HG03095 (cell line): ENCODE results near the gene TADA3.

Experiments
- ATAC-seq: cut with Tn5 transposase; IDR thresholded peaks from one replicate; pipeline ENCODE4 v1.9.1; 2021; ENCODE audit warnings: moderate library complexity; ENCODE audit not compliant: unreplicated experiment

The TADA3 gene

GRCh38 chr3:9762871-9763270 is 29.4 kb downstream of the TADA3 start:
- ATAC-seq, result no peak

GRCh38 chr3:9761919-9762318 is 30.4 kb downstream of the TADA3 start:
- no peak for ATAC-seq

DNA sequence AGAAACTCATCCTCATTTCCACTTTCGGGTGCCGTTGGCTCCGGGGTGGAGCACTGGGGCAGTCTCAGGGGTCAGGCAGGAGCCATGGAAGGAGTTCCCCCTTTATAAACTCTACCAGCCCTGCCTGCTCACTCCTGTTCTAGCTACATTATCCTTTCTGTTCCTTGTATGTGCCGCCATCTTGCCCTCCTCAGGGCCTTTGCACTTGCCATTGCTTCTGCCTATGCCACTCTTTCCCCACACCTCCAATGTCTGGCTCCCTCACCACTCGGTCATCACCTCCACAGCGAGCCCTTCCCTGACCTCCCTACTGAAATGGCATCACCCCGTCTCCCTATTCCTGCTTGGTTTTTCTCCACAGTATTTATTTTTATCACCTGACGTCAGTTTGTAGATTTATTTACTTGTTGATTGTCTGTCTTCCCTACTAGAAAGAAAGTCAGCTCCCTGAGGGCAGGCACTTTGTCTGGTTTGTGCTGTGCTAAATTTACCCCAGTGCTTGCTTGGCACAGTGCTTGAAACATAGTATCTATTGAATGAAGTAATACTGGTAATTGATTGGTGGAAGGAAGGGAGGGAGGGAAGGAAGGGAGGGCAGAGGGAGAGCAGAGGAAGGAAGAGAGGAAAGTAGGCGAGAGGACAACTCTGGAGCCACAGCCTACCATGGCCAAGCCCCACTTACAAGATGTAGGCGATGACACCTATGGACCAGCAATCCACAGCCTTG is 31.3 kb downstream of the TADA3 start:
- ATAC-seq, result no peak

DNA sequence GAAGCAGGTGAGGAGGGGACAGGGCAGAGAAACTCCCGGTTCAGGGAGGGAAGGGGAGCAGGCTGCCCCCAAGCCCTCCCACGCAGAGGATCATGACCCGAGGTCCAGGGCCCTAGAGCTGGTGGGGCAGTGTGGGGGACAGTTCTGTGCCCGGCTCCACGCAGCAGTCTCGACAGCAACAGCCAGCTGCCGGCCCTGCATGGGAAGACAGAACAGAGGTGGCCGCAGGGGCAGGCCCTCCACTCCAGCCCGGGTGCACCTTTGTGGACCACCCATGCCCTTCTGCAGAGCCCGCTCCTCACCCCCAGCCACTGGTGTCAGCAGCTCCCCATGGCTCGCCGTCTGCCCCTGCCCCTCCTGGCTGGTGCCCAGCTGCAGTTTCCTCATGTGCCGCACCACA is 34.8 kb downstream of the TADA3 start:
- ATAC-seq, result no peak

GRCh38 chr3:9754678-9755077 is 37.6 kb downstream of the TADA3 start:
- no peak for ATAC-seq

- ATAC-seq, result no peak
Observed at GRCh38 chr3:9750556-9751411, 41.5 kb downstream of the TADA3 start.

DNA sequence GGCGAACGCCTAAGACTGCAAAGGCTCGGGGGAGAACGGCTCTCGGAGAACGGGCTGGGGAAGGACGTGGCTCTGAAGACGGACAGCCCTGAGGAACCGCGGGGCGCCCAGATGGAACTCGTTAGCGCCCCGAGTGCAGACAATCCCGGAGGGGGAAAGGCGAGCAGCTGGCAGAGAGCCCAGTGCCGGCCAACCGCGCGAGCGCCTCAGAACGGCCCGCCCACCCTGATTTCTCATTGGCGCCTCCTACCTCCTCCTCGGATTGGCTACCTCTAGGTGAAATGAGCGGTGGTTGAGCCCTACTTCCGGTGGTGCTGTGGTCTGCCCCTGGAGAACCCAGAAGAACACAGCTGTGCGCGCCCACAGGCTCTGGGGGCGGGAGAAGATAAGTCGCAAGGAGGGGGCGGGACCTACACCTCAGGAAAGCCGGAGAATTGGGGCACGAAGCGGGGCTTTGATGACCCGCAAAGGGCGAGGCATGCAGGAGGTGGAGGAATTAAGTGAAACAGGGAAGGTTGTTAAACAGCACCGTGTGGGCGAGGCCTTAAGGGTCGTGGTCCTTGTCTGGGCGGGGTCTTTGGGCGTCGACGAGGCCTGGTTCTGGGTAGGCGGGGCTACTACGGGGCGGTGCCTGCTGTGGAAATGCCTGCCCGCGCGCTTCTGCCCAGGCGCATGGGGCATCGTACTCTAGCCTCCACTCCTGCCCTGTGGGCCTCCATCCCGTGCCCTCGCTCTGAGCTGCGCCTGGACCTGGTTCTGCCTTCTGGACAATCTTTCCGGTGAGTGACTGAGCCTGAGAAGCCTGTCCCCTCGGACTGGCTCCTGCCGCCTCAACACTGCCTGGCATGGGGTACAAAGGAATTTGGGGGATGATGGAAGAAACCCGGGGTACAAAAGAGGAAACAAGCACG is 42.4 kb downstream of the TADA3 start, which contains the start of gene OGG1:
Gene OGG1, plus strand, starts transcription at position 308 of the 911 bp plus-strand sequence. Its CDS starts 335 bp downstream, at position 643.
- peak; percentile 91 for ATAC-seq

GRCh38 chr3:9749296-9749644 is 43.0 kb downstream of the TADA3 start:
- no peak for ATAC-seq

DNA sequence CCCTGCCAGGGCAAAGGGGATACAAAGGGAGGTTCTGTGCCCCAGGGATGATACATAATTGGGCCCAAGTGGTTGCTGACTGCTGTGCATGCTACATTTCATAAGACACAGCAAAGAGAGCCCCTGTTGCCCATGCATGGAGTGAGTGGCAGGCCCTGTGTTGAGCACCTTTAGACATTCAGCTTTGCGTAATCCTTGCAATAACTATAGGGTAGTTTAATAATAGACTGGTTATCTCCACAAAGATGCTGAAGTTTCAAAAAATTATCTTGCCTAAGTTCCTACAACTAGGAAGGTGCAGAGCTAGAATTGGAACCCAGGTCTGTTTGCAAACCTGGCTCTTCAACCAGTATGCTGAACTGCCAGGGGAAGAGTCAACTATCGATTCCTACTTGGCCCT is 44.2 kb downstream of the TADA3 start:
- no peak for ATAC-seq

- ATAC-seq, result no peak
Observed at GRCh38 chr3:9747267-9747666, 45.0 kb downstream of the TADA3 start.

- ATAC-seq, result no peak
Observed at GRCh38 chr3:9746330-9746729, 45.9 kb downstream of the TADA3 start.

DNA sequence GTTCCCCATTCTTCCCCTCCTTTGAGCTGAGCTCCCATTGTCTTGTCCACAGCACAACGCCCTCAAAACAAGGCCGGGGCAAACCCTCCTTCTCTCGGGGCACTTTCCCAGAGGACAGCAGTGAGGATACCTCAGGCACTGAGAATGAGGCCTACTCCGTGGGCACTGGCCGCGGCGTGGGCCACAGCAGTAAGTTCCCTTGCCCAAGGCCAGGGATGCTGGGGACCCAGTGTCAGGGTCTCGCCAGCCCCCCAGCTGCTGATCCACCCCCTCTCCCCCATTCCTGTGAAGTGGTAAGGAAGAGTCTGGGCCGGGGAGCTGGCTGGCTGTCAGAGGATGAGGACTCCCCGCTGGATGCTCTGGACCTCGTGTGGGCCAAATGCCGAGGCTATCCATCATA is 46.8 kb downstream of the TADA3 start:
- ATAC-seq, result no peak

- no peak for ATAC-seq
Observed at GRCh38 chr3:9744162-9744561, 48.1 kb downstream of the TADA3 start.

GRCh38 chr3:9743548-9743947 is 48.7 kb downstream of the TADA3 start:
- ATAC-seq, result no peak

DNA sequence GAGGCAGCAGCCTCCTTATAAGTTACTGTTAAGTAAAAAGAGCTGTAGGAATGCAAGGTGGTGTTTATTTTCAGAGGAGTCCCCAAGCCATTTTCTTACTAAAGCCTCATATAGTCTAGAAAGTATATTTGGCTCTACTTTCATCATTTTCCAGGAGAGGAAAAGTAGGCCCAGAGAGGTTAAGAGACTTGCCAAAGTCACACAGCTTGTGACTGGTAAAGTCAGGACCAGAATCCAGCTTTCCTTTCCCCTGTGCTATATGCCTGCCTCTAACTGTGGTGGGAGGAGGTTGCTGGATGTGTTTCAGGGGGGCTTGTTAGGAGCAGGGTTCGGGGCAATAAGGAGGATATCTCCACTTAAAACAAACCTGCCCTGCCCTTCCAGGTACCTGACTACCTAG is 49.7 kb downstream of the TADA3 start:
- ATAC-seq, result no peak

DNA sequence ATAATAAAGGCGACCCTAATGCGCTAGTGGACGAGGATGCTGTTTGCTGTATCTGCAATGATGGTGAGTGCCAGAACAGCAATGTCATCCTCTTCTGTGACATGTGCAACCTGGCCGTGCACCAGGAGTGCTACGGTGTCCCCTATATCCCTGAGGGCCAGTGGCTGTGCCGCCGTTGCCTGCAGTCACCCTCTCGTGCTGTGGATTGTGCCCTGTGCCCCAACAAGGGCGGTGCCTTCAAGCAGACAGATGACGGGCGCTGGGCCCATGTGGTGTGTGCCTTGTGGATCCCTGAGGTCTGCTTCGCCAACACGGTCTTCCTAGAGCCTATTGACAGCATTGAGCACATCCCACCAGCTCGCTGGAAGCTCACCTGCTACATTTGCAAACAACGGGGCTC is 53.1 kb downstream of the TADA3 start:
- ATAC-seq, result no peak

DNA sequence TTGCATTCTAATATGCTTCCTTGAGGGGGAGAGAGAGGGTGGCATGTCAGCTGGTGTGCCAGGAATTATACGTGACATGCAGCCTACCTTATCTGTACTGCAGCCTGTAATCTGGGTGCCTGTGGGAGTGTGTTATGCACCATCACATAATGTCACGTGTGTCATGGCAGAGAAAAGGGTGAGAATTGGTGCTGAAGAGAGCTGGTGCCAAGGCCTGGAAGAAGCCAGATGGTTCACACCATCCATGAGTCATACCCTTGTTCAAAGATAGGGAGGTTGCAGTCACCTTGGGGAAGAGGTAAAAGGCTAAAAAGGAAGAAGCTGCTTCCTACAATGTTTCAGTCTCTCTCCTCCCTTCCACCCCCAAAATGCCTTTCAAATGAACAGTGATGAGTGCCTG is 55.4 kb downstream of the TADA3 start:
- no peak for ATAC-seq

- no peak for ATAC-seq
Observed at GRCh38 chr3:9732740-9733115, 59.5 kb downstream of the TADA3 start.

DNA sequence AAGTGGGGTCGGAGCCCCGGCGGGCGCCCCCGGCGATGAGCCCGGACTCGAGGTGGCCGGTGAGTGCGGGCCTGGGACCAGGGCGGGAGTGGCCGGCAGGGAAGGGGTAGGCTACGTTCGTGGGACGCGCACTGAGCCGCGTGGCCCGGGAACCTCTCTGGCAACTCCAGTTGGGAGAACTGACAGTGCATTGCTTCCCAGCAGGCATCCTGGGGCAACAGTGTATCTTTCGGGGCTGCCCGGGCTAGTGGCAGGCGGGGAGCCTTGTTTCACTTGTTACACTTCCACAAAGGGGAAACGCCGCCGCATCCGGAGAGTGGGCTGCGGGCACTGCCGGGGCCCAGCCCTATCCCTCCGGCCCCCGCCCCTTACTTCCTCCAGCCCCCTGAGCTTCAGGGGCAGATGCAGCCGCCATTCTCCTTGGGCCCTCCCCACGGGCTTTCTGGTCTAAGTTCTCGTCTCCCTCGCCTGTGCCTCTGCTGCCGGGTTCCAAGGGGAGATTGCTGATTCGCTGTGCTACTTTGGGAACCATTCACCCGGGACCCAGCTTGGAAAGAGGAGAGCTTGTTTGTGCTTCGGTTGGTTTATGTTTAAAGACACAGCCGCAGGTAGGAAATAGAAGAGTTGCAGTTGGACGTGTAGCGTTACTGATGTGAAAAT is 60.1 kb downstream of the TADA3 start:
- no peak for ATAC-seq

DNA sequence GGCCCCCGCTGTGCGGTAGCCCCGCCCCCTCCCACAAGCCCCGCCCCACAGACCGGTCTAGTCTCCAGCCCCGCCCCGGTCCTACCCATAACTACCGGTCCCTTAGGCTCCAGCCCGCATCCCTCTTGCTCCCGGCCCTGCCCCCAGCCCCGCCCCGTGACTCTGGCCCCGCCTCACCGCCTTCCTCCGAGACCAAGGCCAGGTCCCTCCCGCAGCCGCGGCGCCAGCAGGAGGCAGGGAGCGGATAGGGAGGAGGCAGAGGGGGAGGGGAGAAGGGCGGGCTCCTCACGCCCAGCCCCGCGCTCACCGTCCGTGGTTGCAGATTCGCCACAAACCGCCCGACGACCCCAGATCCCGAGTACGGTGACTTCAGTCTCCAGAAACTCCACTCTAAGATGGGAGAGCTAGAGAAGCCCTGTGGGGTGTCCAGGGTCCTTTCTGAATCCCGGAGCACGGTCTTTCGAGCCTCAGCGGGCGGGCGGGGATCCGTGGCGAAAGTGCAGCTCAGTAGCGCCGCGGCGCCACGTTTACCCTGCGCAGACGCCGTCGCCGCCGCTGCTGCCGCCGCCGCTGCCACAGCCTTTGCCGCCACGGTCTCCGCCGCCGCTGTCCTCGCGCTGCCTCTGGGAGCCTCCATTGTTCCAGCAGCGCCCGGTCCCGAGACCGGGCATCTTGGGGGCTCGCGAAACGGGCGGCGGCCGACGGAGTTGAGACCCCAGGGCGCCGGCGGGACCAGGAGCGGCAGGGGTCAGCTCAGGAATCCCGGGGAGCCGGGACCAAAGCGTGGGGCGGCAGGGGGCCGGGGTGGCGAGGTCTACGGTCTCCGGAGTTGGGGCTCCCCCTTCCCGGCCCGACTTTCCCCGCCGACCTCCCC is 60.8 kb downstream of the TADA3 start, which contains the start of gene BRPF1:
Gene BRPF1, plus strand, starts transcription at position 530 of the 874 bp plus-strand sequence. CDS start 2,406 bp downstream, outside the sequence.
- ATAC-seq, result peak; percentile 93
